ENCODE results near the gene AUP1.

- TF ChIP-seq CTCF (IDR thresholded peaks at IDR 0.05) (no peak), POLR2A (IDR thresholded peaks at IDR 0.05) (no peak)
These were observed 27.3 kb downstream of the AUP1 start for GRCh38 chr2:74502147-74502719.

Data from breast epithelium (tissue), 3 donors.